GM12873 (cell line): Measurements from ENCODE around the gene HNRNPA1.

Experiments
- CTCF ChIP-seq: IDR thresholded peaks from 2 replicates; pipeline ENCODE4 v1.5.1; 2012; ENCODE audit warnings: low read depth, mild to moderate bottlenecking, moderate library complexity, low read length, control low read depth; ENCODE audit not compliant: insufficient read depth; ENCODE audit errors: missing control alignments

The HNRNPA1 gene

DNA sequence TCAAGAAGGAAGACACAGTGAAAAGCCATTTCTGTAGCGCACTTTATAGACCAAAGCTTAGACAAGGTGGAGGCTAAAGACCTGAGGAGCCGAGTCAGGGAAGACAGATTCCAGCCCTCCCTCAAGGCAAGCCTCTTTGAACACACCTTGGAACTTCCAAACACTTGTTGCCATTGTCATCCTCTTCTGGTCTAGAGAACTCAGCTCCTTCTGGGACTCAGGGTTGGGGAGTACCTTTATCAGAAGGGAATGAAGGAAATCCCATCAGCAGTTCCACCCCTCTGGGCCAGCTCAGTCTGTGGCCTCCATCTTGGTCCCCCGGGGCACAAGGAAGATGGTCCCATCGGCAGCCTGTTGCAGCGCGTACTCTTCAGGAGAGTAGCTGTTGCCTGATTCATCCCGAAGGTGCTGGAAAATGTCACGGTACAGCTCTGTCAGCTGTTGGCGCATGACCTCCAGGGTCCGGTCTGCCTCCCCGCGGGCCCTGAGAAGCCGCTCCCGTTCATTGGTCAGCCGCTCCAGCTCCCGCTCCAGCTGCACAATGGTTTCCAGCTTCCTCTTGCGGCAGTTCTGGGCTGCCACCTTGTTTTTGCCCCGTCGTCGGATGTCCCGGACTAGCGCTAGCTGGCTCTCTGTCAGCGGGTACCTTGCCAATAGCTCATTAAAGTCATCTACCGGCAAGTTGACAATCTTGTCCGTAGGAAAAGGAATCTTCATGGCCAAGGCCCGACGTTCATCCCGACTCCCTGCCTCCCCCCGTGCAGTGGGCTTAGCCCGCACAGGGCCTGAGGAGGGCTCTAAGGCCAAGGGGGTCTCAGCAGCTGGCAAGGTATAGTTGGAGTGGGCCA, 11.8 kb downstream of the HNRNPA1 start:
- no peak for TF ChIP-seq CTCF

- TF ChIP-seq CTCF = no peak
Observed at GRCh38 chr12:54292931-54293241, 12.4 kb downstream of the HNRNPA1 start.

GRCh38 chr12:54294152-54294952, 13.8 kb downstream of the HNRNPA1 start:
- TF ChIP-seq CTCF = peak; percentile 87

DNA sequence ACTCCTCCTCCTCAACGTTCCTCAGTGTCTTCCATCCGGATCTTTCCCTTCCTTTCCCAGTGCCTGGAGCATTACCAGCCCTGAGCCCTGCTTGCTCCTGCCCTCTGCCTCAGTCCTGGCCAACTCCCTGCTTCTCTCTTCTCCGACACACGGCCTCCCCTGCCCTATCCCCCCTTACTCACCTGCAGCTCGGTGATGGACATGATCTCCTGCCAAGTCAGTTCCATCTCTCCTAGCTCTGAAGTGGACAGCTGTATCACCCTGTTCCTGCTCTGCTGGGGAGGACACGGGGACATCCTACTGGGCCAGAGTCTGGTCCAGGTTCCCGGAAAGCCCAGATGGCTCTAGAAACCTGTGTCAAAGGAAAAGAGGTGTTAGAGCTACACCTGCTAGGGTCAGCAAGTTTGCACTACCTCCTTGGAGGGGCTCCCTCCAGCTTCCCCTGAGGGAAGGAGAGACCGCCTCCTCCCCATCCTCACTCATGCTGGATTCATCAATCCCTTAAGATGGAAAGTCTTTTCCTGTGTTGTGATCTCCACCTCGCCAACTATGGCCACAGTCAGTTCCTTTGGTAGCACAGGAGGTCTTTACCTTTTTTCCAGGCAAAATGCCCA, 14.5 kb downstream of the HNRNPA1 start:
- TF ChIP-seq CTCF = no peak

DNA sequence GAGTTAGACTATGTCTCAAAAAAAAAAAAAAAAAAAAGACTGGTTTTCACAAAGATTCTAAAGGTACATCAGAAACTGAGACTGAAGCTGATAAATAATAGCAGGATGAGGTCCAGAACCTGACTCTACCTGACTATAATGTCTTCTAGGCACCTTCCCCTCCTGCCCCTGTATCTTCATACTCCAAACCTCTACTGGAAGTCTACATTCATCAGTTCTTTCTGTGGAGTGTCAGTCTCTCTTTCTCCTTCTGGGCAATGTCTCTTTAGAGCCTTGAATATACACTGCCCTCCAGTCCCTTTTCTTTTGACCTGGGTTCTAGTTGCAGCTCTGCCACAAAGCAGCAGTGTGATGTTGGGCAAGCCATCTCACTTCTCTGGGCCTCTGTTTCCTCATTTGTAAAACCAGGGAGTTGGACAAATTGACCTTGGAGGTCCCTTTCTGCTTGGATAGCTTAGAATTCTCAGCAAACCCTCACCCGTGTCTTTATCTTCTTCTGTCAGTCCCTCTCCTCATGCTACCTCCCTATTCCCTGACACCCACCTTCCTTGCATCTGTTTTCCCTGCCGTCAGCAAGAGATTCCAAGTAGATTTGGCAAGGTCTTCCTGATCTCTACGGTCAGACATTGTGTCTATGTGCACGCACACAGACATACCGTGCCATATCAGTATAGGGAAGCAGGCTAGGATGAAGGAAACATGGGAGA, 16.0 kb downstream of the HNRNPA1 start:
- TF ChIP-seq CTCF = no peak

GRCh38 chr12:54298904-54299303, 18.4 kb downstream of the HNRNPA1 start:
- TF ChIP-seq CTCF = peak; percentile 12

- TF ChIP-seq CTCF = no peak
Observed at GRCh38 chr12:54299515-54300224, 19.1 kb downstream of the HNRNPA1 start.
